Fibroblast of mammary gland (primary cell): ENCODE data around the gene ZFP1.
"Not testable (repeated sequence)": the region's sequence is repeated elsewhere in the genome, so short reads cannot be mapped to it uniquely, and the experiment has no call there.

Experiments used
- DNase-seq: peaks from one replicate; pipeline ENCODE4 v3.0.0-alpha.2; 2010; ENCODE audit warnings: low read depth
- H3K4me3 ChIP-seq: 2 replicates; pipeline ENCODE4 v1.5.1; 2011; ENCODE audit warnings: low read depth, mild to moderate bottlenecking, low read length, moderate library complexity; ENCODE audit not compliant: control insufficient read depth
- TF ChIP-seq, protein P1 (sequence below): conservative IDR thresholded peaks from 2 replicates; pipeline ENCODE4 v1.5.1; 2011; ENCODE audit warnings: low read depth, low read length, inconsistent platforms; ENCODE audit not compliant: control insufficient read depth, insufficient read depth

The ZFP1 gene

DNA sequence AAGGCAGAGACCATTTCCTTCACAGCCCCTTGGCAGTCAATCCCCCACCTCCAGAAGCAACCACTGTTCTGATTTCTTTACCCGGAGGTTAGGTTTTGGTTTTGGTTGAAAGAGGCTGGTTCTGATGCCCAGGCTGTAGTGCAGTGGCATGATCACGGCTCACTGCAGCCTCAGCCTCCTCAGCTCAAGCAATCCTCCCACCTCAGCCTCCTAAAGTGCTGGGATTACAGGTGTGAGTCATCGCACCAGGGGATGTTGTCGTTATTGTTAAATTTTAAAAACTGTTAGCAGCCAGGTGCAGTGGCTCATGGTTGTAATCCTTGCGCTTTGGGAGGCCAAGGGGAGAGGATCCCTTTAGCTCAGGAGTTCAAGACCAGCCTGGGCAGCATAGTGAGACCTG lies 61.6 kb downstream of the ZFP1 start:
- TF ChIP-seq, protein P1, sequence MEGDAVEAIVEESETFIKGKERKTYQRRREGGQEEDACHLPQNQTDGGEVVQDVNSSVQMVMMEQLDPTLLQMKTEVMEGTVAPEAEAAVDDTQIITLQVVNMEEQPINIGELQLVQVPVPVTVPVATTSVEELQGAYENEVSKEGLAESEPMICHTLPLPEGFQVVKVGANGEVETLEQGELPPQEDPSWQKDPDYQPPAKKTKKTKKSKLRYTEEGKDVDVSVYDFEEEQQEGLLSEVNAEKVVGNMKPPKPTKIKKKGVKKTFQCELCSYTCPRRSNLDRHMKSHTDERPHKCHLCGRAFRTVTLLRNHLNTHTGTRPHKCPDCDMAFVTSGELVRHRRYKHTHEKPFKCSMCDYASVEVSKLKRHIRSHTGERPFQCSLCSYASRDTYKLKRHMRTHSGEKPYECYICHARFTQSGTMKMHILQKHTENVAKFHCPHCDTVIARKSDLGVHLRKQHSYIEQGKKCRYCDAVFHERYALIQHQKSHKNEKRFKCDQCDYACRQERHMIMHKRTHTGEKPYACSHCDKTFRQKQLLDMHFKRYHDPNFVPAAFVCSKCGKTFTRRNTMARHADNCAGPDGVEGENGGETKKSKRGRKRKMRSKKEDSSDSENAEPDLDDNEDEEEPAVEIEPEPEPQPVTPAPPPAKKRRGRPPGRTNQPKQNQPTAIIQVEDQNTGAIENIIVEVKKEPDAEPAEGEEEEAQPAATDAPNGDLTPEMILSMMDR = no peak
- no peak overlapping the region for H3K4me3 ChIP-seq
- no peak for DNase-seq

DNA sequence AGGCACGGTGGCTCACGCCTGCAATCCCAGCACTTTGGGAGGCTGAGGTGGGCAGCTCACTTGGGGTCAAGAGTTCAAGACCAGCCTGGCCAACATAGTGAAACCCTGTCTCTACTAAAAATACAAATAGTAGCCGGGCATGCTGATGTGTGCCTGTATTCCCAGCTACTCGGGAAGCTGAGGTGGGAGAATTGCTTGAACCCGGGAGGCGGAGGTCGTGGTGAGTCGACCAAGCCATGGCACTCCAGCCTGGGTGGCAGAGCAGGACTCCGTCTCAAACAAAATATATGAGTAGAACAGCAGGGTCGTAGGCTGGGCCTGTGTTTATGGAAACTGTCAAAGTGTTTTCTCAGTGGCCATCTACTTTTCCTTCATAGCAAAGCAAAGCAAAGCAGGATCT lies 63.0 kb downstream of the ZFP1 start:
- H3K4me3 ChIP-seq, DNase-seq: not testable (repeated sequence)

DNA sequence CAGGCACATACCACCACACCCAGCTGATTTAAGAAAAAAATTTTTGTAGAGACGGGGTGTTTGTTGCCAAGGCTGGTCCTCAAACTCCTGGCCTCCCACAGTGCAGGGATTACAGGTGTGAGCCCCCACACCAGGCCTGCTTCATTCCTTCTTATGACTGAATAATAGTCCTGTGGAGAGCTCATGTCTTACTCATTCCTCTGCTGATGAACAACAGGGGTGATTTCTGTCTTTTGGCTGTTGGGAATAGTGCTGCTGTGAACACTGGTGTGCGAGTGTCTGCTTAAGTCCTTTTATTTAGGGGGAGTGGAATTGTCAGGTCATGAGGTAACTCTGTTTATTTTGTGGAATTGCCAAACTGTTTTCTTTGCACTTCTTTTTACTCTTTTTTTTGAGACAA lies 67.8 kb downstream of the ZFP1 start:
- TF ChIP-seq, protein P1 = no peak
- DNase-seq = no peak
- H3K4me3 ChIP-seq = no peak overlapping the region

DNA sequence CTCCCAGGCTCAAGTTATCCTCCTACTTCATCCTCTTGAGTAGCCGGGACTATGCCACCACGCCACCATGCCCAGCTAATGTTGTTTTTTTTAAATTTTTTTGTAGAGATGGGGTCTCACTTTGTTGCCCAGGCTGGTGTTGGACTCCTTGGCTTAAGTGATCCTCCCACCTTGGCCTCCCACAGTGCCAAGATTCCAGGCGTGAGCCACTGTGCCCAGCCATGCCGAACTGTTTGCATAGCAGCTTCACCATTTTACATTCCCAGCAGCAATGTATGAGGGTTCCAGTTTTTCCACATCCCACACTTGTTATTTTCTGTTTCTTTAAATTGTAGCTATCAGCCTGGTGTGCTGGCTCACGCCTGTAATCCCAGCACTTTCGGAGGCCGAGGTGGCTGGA lies 68.3 kb downstream of the ZFP1 start:
- DNase-seq = no peak
- H3K4me3 ChIP-seq = no peak overlapping the region
- TF ChIP-seq, protein P1 = no peak

DNA sequence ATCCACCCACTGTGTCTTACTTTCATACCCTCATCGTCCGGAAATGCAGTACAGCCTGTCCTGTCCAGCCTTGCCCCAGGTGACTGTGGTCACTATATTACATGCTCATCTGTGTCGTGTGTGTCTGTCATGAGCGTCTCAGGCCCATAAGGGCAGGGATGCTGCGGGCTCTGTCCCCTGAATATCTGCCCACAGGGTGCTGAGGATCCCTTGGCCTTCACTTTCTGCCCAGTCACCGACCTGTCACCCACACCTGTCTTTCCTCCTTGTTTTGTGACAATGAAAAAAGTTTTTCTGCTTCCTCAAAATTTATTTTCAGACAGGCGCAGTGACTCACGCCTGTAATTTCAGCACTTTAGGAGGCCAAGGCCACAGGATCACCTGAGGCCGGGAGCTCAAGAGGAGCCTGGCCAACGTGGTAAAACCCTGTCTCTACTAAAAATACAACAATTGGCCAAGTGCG lies 69.1 kb downstream of the ZFP1 start:
- TF ChIP-seq, protein P1 = no peak
- no peak for DNase-seq

DNA sequence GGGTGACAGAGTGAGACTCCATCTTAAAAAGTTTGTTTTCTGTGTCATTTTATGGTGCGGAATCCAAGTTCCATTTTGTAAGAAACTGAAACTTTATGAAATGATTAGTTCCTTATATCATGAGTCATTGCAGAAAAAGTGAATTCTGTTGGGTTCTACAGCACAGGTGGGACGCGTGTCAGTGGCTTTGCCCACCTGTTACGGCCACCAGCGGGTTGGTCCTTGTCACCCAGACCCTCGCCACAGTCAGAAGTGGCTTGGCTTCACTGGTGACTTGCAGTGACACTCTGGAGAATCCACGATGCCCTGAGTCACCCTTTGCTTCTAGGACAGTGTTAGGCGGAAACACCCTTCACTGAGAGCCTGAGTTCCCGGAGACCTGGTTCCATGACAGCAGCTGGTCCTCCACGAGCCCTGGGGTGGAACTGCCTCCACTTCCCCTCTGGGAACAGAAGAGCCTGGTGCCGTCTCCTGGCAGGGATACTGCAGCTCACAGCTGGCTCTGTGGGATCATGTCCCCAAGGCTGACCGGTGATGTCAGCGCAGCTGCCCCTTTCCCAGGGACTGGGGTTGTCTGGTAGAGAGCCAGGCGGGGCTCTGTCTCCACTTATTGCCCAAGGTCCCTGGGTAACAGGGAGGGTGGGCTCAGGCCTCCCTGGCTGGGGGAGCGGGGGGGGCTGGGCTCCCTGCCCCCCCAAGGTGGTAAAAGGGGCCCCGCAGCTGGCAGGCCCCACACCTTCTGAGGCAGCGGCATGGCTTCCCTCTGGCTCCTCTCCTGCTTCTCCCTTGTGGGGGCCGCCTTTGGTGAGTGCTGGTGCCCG lies 70.1 kb downstream of the ZFP1 start, which contains the start of gene CTRB1:
TSS of gene CTRB1 (plus strand) at position 733 of the 821 bp plus-strand sequence. CDS start at position 753, 20 bp downstream.
- TF ChIP-seq, protein P1 = no peak
- H3K4me3 ChIP-seq = no peak within 1 kb of the TSS
- DNase-seq = no peak

More for the DNA sequence above, 69.1 kb downstream of the ZFP1 start:
- H3K4me3 ChIP-seq = no peak overlapping the region

DNA sequence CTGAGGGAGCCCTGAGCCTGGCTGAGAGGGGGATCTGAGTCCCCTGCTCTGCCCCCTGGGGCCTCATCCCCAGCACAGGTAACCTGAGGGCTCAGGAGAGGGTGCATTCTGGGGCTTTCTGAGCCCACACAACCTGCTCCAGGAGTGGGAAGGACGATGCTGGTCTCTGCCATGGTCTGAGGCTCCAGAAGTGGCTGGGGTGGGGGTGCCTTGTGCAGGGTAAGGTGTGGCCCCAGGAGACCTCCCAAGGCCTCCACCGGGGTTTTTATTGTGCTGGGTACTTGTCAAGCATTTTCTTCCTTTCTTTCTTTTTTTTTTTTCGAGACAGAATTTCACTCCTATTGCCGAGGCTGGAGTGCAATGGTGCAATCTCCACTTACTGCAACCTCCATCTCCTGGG lies 70.8 kb downstream of the ZFP1 start:
- DNase-seq = no peak
- no peak overlapping the region for H3K4me3 ChIP-seq
- TF ChIP-seq, protein P1 = no peak
